ENCODE data around the gene TSPAN2.

DNA sequence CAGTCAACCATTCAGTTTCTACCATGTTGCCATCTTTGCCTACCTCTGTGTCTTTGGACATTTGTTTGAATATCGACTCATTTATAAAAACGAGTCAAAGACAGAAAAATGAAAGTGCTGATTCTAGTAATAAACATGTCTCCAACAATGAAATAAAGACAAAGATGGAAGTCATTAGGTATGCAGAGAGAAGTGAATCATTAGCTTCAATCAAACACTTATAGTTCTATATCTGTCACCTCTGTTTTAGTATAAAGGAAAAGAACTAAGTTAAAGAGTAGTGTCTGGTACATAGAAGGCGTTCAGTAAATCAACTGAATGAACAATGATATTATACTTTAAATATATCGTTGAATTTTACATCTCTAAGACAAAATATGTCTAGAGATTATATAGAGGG is 1.7 kb upstream of the TSPAN2 start:
- TF ChIP-seq CTCF (conservative IDR thresholded peaks at IDR 0.05; ENCODE audit: low read length) (no peak), EZH2phosphoT487 (IDR thresholded peaks at IDR 0.05; ENCODE audit: borderline replicate concordance) (no peak)
